ENCODE data around the gene ANKH. TPM values are rescaled to one million over a fixed set of nuclear protein-coding genes. Genes with fewer than 3 reads are reported as not detected.
A peak's percentile ranks its signal among the peaks of the same experiment; 100 is the strongest.

ANKH gene
- total and polyA plus RNA-seq, 10 of the 15 experiments (the other 5 are each of a cell fraction or from before 2014, with no cell fraction given) = 2.1 to 43.9 (median 14.4) TPM

DNA sequence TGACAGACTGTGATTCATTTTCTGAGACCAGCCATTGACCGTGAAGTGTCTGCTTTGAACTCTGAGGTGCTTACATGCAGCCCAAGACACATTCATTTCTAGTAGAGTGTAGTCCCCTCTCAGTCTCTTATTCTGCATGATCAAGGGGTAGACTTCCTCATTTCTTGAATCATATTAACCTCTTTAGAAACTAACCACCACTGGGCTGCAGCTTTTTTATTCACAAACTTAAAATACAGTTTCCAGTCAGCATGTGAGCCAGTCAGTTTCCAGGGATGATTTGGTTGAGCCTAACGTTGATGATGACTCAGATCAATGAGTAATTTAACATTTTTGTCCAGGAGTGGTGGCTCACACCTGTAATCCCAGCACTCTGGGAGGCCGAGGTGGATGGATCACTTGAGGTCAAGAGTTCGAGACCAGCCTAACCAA, 147.9 kb downstream of the ANKH start:
- no peaks in the 10 kb centered on the region for H3K36me3 ChIP-seq (ENCODE audit: control insufficient read depth in 2 of 2, insufficient read depth in 2 of 2, low read length in 1 of 2)
- 13% methylated on average over 4 of the region's 4 CpGs for WGBS (ENCODE audit: insufficient coverage, insufficient replicate concordance, low lambda C conversion rate, missing lambda C conversion rate)
- no peaks in the 10 kb centered on the region for H4K20me1 ChIP-seq (ENCODE audit: control insufficient read depth, insufficient read depth)
- H3K4me1 ChIP-seq (ENCODE audit: control insufficient read depth, insufficient read depth, low read length) = no peaks in the 10 kb centered on the region
- no peak for DNase-seq (ENCODE audit: low read depth, low spot score)
- TF ChIP-seq, protein P1, sequence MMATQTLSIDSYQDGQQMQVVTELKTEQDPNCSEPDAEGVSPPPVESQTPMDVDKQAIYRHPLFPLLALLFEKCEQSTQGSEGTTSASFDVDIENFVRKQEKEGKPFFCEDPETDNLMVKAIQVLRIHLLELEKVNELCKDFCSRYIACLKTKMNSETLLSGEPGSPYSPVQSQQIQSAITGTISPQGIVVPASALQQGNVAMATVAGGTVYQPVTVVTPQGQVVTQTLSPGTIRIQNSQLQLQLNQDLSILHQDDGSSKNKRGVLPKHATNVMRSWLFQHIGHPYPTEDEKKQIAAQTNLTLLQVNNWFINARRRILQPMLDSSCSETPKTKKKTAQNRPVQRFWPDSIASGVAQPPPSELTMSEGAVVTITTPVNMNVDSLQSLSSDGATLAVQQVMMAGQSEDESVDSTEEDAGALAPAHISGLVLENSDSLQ (IDR thresholded peaks at IDR 0.05) = no peak
- TF ChIP-seq MTA3 (IDR thresholded peaks at IDR 0.05; ENCODE audit: borderline replicate concordance, low read length) (no peak), JUNB (IDR thresholded peaks at IDR 0.05) (peak; percentile 41), RUNX3 (IDR thresholded peaks at IDR 0.05; ENCODE audit: low read length) (0 out of 2 replicates have a peak, but pooled peaks have one; percentile 23), SPI1 (IDR thresholded peaks at IDR 0.05; ENCODE audit: borderline replicate concordance, insufficient read depth, low read depth, low read length) (peak; percentile 78)
- no peaks in the 10 kb centered on the region for H3K79me2 ChIP-seq (ENCODE audit: control insufficient read depth, insufficient read depth, low read length)
- in situ Hi-C loops (cut with MboI) = loop anchor here (5.0 to 25.0 kb wide), 2 partner anchors 279 to 1739 kb away; partner anchors contain the start of gene ZNF622
- SMC1A ChIA-PET (ENCODE audit: uncharacterized antibody, unreplicated experiment) = interaction anchor here (0.9 to 6.9 kb wide), 4 partner anchors 17 to 291 kb away, joined by 3 to 90 read pairs (median 4); no protein-coding TSS in a partner anchor
- ATAC-seq = peak; percentile 64
- intact Hi-C loops (cut with micrococcal nuclease; ENCODE audit: unreplicated experiment) = no loop called here
- no TSS peak for BruUV-seq (replicated peaks)
- RAD21 ChIA-PET (ENCODE audit: unreplicated experiment) = no interaction called here
- peak; percentile 52 for FAIRE-seq
- H3K4me2 ChIP-seq (ENCODE audit: control insufficient read depth, insufficient read depth) = no peak overlapping the region
- H3K27ac ChIP-seq (ENCODE audit: control insufficient read depth, insufficient read depth) = no peak overlapping the region
- H3K9ac ChIP-seq (ENCODE audit: control insufficient read depth, insufficient read depth, low read length) = no peak overlapping the region
- POLR2A ChIA-PET = no interaction called here
- CTCF ChIA-PET = interaction anchor here (1.0 to 12.1 kb wide), 2 partner anchors 125 to 279 kb away, joined by 3 to 213 read pairs; no protein-coding TSS in a partner anchor
- no peaks in the 10 kb centered on the region for H3K9me3 ChIP-seq (replicated peaks; ENCODE audit: control insufficient read depth, insufficient read depth, low read length)
- no peaks in the 10 kb centered on the region for H3K27me3 ChIP-seq (replicated peaks in 1 of 2; ENCODE audit: control insufficient read depth in 2 of 2, insufficient read depth in 2 of 2, low read length in 1 of 2)
- H3K4me3 ChIP-seq = no peak overlapping the region
- H2AFZ ChIP-seq (ENCODE audit: control insufficient read depth, low read depth, low read length) = no peak overlapping the region

DNA sequence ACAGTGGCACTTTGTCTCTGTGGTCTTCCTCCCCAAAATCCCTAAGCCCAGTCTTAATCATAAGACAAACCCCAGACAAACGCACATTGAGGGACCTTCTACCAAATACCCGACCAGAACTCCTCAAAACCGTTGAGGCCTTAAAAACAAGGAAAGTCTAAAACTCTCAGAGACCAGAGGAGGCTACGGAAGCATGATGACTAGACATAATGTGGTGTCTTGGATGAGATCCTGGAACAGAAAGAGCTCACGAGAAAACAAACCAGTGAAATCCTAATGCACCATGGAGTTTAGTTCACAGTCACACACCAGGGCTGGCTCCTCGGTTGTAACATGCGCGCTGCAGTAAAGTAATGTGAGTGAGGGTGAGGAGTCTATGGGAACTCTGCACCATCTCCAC, 148.7 kb downstream of the ANKH start:
- Histone ChIP-seq H3K27ac (ENCODE audit: control insufficient read depth, insufficient read depth) (no peak overlapping the region), H3K9ac (ENCODE audit: control insufficient read depth, insufficient read depth, low read length) (no peak overlapping the region), H4K20me1 (ENCODE audit: control insufficient read depth, insufficient read depth) (no peaks in the 10 kb centered on the region), H3K4me1 (ENCODE audit: control insufficient read depth, insufficient read depth, low read length) (no peaks in the 10 kb centered on the region), H3K27me3 (replicated peaks in 1 of 2; ENCODE audit: control insufficient read depth in 2 of 2, insufficient read depth in 2 of 2, low read length in 1 of 2) (no peaks in the 10 kb centered on the region), H2AFZ (ENCODE audit: control insufficient read depth, low read depth, low read length) (no peak overlapping the region), H3K79me2 (ENCODE audit: control insufficient read depth, insufficient read depth, low read length) (no peaks in the 10 kb centered on the region), H3K9me3 (replicated peaks; ENCODE audit: control insufficient read depth, insufficient read depth, low read length) (no peaks in the 10 kb centered on the region), H3K4me2 (ENCODE audit: control insufficient read depth, insufficient read depth) (no peak overlapping the region), H3K4me3 (no peak overlapping the region), H3K36me3 (ENCODE audit: control insufficient read depth in 2 of 2, insufficient read depth in 2 of 2, low read length in 1 of 2) (no peaks in the 10 kb centered on the region)
- ChIA-PET SMC1A (ENCODE audit: uncharacterized antibody, unreplicated experiment) (no interaction called here), POLR2A (no interaction called here), RAD21 (ENCODE audit: unreplicated experiment) (no interaction called here), CTCF (interaction anchor here (12.1 kb wide), 1 partner anchor 280 kb away, joined by 213 read pairs; no protein-coding TSS in a partner anchor)
- in situ Hi-C loops (cut with MboI) = loop anchor here (5.0 to 25.0 kb wide), 2 partner anchors 279 to 1739 kb away; partner anchors contain the start of gene ZNF622
- 94% methylated on average over 8 of the region's 8 CpGs for WGBS (ENCODE audit: insufficient coverage, insufficient replicate concordance, low lambda C conversion rate, missing lambda C conversion rate)
- no peak for DNase-seq (ENCODE audit: low read depth, low spot score)
- no peak for ATAC-seq
- BruUV-seq (replicated peaks) = no TSS peak
- FAIRE-seq = no peak
- intact Hi-C loops (cut with micrococcal nuclease; ENCODE audit: unreplicated experiment) = no loop called here
- TF ChIP-seq BHLHE40 (IDR thresholded peaks at IDR 0.05; ENCODE audit: borderline replicate concordance in 1 of 2, low read depth in 2 of 2, low read length in 1 of 2) = no peak
- TF ChIP-seq RFX5 (IDR thresholded peaks at IDR 0.05; ENCODE audit: low read depth, low read length) = no peak
- TF ChIP-seq SMC3 (IDR thresholded peaks at IDR 0.05; ENCODE audit: borderline replicate concordance, low read length) = no peak
- no peak for TF ChIP-seq LARP7 (IDR thresholded peaks at IDR 0.05)
- no peak for TF ChIP-seq SPI1 (IDR thresholded peaks at IDR 0.05; ENCODE audit: borderline replicate concordance, insufficient read depth, low read depth, low read length)
- TF ChIP-seq SIN3A (IDR thresholded peaks at IDR 0.05; ENCODE audit: low read depth, low read length) = no peak
- TF ChIP-seq SMAD5 (IDR thresholded peaks at IDR 0.05; ENCODE audit: low read depth) = no peak
- TF ChIP-seq SRF (IDR thresholded peaks at IDR 0.05; ENCODE audit: low read depth in 2 of 2, low read length in 2 of 2) = no peak
- TF ChIP-seq IKZF1 (conservative IDR thresholded peaks at IDR 0.05) = no peak
- no peak for TF ChIP-seq CREM (IDR thresholded peaks at IDR 0.05; ENCODE audit: low read depth)
- no peak for TF ChIP-seq SUPT20H (IDR thresholded peaks at IDR 0.05; ENCODE audit: borderline replicate concordance, control insufficient read depth, low read depth, low read length)
- no peak for TF ChIP-seq IRF4 (IDR thresholded peaks at IDR 0.05; ENCODE audit: low read depth, low read length)

Measured in GM12878 (cell line).